COLO668 (cell line): ENCODE measurements around the gene ZBTB7C.
"Not testable (repeated sequence)": the region's sequence is repeated elsewhere in the genome, so short reads cannot be mapped to it uniquely, and the experiment has no call there.

Experiments
- DNase-seq: peaks from one replicate; lab custom pipeline; 2025; ENCODE audit not compliant: unreplicated experiment; lab: John Stamatoyannopoulos, UW

Gene ZBTB7C

DNA sequence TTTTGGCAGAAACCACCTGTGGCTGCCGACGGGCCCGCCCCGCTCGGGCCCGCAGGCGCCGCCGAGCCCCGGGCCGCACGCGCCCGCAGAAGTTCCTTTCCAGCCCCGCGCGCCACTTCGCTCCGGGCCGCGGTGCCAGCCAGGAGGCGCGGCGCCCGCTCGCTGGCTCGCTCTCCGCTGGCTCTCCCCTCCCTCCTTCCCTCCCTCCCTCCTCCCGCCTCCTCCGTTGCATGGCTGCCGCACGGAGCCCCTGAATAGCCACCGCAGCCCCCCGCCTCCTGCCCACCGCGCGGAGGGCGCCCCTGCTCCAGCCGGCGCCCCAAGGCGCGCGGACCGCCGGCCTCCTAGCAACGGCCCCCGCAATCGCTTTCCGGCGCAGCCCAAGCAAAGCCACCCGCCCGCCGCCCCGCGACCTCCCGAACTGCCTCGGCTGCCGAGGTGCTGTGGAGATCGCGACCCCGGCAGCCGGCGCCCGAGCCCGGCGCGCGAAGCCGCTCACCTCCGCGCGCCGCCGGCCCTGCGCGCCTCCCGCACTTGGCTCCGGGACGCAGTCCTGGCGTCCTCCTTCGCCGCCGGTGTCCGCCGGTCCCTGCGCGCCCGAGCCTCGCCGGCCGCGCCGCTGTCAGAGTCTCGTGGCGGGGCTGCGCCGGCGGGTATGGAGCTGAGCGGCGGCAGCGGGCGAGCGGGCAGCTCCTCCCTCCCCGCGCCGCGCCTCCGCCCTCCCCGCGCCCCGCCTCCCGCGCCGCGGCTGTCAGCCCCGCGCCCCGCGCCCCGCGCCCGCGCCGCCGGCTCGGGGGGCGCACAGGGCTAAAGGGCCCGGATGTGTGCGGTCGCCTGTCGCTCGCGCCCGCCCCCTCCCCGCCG lies at the start of gene ZBTB7C:
TSS of gene ZBTB7C (minus strand) at position 657 of the 864 bp plus-strand sequence.
- peak; percentile 86 for DNase-seq

DNA sequence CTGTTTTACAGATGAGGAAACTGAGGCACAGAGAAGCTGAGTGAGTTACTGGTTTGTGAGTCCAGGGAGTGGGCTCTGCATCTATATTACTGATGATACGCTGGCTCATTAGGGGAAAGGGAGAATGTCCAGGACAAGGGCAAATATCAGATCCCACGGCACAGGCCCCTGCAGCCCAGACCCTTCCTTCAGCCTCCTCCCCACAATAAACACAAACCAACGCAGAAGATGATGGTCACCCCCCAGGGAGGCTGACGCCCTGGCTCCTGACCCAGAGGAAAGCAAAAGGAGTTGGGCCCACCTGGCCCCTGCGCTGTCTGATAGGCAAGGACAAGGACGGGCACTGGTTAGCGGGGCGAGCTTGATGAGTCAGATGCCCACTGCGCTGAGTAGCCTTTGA lies 47.7 kb upstream of the ZBTB7C start:
- DNase-seq, result no peak

DNA sequence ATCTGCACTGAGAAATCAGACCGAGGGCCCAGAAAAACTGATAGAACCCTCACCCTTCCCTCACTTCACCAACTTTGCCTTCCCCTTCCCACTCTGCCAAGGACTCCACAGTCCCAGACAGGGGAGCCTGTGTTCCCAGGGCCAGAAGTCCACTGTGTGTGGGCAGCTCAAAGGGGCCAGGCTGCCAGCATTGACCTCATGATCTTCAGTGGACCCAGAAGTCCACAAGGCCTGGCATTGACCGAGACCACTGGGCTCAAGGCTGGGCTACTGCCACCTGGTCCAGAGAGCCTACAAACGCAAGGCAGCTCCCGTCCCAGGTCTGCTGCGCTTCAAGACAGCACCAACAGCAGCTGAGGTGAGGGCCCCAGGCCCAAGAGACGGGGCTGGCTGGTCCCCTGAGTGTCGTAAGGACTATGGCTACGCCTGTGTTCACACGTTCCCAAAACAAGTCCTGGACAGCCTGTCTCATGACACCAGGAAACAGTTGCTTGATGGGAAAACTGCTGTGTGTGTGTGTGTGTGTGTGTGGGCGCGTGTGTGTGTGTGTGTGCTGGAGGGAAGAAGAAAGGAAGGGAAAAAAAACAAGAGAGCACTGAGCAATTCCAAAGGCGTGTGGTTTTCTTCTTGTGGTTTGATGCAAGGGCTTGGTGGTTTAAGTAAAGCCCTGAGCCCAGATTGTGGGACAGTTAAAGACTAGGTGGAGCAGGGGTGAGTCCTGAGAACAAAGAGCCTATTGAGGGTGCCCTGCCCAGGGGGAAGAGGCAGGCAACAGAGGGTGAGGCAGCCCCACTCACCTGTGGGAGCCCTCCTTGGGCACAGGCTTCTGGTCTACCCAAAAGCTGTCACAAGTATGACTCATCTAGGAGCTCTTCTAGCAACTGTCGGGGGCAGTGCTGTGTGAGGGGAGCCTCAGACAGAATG lies 46.6 kb upstream of the ZBTB7C start:
- no peak for DNase-seq

DNA sequence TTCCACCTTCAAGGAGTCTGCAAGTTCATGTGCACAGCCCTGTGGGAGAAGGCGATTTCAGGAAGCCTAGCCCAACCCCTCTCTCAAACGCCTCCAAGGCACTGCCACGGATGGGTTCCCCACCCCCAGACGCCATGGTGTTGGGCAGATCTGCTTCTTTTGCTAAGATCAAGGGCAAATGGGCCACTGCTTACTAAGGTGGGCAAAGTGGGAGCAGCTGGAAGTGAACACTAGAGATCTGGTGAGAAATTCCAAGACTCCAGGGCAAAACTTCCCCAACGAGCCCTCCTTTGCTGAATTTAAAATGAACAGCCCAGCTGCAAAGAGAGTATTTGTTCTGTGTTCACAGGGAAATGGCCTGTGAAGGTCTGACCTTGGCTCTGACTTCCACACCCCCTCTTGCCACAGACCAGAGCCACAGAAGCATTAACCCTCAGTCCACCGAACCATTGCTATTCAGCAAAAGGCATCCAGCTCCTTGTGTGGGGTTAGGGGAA lies 45.1 kb upstream of the ZBTB7C start:
- no peak for DNase-seq

DNA sequence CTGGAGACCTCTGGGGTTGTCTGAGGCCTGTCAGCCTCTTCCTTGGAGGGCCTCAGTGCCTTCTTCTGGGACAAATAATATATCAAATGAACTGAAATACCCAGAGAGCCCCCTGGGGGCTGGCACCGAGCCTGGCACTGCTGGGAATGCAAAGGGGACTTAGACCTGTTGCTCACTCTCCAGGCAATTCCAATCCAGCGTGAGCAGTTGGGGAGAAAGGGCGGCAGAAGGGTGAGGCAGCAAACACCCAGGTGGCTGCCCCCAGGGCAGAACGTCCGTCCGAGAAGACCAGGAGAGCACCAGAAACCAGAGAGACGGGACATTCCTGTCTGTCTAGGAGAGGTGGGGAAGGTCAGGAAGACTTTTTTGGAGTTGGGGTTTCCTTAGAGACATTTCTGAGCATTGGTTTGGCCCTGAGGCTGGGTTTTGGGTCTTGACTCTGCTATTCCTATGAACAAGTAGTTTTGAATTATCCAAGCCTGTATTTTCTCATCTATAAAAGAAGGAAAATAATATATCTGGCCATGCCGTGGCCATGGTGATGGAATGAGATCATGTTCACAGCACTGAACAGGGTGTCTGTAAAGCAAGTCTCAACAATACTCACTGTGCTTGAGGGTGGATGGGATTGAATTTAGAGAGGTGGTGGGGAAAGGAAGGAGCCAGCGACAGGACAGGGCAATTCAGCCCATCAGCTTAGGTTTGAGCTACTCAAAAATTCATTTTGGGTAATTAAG lies 44.3 kb upstream of the ZBTB7C start:
- no peak for DNase-seq

DNA sequence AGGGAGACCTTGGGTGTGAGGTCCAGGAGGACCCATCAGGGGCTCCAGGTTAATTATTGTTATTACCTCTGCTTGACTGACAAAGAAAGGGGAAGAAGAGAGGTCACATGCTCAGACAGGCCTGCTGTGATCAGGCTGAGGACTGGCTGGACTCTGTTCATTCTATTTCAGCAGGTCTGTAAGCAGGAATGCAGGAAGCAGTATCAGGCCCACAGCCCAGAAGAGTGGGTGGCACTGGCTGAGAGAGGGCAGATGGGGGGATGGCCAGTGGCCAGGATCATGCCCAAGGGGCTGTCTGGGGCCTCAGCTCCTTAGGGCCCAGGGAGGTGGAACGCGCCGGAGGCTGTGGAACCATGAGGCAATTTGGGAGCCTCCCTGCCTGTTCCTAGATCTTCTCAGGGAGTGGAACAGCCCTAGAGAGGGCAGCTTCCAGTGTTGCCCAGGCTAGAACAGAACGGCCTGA lies 43.7 kb upstream of the ZBTB7C start:
- DNase-seq, result no peak

DNA sequence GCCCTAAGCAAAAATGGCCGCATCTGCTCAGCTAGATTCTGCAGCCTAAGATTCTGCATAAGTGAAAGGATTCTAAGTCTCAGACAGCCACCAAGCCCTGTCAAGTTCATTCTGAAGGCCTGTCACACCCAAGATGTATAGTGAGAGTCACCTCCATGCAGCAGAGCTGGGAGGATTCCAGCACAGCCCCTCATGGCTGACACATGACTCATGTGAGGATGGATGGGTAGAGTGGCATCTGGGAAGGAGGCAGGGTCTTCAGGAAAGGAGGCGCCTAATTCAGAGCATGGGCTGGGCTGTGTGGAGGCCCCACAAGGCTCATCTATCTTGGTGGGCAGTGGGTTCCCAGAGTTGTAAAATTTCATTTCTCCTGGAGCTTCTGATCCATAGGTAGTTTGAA lies 41.5 kb upstream of the ZBTB7C start:
- DNase-seq, result no peak

DNA sequence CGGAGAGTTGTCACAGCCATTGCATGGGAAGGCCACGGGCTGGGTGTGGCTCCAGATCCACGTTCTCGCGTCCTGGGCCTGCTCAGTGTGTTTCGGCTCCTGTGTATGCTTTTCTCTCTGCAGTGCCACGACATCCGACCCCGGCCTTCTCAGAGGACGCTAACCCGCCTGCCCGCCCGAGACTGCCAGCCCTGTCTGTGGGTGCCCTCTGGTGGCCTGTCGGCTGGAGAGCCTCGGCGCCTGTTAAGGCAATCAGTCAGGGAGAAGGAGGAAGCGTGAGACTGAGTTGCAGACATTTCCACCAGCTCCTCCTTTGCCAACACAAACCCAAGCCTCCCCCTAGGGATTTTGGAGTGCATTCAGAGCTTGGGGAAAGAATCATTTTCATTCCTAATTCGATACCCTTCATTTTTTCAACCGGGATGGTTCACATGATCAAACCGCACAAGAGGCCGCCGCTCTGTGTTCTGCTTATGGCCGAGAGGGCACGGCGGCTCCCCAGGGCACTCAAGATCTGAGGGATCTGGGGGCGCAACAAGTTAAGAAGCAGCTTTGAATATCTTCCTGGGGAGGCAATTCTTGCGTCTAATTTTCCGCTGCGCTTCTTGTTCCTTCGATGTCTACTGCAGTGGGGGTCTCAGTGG lies 37.5 kb upstream of the ZBTB7C start:
- DNase-seq, result peak; percentile 90

DNA sequence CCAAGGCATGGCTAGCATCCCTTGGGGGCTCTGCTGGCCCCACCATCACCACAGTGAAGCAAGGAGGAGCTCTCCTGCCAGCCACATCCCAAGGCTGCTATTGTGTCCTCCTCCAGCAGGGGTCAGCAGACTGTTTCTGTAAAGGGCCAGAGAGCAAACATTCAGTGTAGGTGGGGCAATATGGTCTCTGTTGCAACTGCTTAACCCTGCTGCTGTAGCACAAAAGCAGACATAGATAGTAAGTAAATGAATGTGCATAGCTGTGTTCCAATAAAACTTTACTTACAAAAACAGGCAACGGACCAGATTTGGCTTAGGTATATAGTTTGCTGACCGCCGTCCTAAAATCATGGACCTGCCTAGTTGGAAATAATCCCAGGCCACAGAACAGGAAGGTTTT lies 36.4 kb upstream of the ZBTB7C start:
- DNase-seq, result peak; percentile 80

DNA sequence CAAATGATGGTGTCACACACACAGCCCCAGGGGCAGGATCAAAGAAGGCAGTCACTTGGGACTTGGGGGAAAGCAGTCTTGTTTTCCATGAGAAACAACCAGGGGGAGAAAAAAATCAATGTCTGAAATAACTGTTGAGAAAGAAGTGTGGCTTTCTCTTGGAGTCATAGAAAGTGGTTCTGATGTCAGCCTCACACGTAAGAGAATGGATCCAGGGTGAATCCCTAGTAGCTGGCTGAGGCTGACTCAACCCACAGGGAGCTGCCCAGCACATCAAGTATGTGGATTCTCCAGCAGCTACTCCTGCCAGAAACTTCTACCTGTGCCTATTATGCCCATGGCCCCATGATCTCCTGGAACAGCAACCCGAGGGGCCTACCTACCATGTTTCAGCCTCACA lies 33.6 kb upstream of the ZBTB7C start:
- no peak for DNase-seq

DNA sequence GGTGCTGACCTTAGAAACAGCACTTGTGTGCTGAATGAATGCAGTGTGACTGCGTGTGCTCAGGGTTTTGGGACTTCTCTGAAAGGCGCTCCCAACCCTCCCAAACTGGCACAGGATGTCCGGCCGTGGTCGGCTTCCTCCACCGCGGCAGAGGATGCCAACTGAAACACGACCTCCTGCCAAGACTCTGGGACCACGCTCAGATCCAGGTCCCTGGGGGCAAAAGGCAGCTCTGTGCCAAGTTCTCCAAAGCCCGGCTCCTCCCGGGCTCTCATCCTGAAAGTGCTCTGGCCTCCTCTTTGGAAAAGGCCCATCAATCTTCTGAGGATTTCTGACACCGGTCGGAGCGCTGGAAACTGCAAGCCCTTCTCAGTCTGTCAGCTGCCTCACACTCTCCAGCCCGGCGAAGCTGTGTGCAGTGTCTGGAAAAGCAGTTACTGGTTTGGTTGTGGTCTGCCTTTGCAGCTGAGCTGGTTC lies 32.3 kb upstream of the ZBTB7C start:
- DNase-seq, result no peak

DNA sequence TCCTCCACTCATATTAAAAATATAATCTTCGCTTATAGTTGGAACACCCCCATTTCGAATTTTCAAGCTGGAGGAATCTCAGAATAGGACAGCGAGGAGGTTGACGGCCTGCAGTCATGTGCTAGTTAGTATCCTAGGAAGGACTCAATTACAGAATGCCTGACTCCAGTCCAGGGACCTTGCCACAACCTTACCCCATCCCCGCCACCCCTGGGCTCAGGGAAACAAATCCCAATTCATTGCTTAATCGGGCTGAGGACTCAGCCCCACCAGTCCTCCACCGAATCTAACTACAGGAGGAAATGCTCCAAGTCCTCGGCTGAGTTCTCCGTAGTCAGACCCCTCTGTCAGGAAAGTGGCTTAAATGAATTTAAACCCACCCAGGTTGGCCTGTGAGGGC lies 31.7 kb upstream of the ZBTB7C start:
- no peak for DNase-seq

DNA sequence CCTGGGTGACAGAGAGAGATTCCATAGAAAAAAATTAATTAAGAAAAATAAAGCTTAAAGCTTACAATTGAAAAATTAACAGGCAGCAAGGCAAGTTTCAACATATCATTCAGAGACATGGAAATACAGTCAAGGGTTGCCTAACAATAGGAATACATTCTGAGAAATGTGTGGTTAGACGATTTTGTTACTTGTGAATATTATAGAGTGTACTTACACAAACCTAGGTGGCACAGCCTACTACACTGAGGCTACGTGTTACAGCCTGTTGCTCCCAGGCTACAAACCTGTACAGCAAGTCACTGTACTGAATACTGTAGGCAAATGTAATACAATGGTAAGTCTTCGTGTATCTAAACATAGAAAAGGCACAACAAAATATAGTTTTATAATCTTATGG lies 27.7 kb upstream of the ZBTB7C start:
- DNase-seq, result no peak

DNA sequence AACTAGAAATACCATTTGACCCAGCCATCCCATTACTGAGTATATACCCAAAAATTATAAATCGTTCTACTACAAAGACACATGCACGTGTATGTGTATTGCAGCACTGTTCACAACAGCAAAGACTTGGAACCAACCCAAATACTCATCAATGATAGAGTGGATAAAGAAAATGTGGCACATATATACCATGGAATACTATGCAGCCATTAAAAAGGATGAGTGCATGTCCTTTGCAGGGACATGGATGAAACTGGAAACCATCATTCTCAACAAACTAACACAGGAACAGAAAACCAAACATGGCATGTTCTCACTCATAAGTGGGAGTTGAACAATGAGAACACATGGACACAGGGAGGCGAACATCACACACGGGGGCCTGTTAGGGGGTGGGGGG lies 25.2 kb upstream of the ZBTB7C start:
- not testable (repeated sequence) for DNase-seq

DNA sequence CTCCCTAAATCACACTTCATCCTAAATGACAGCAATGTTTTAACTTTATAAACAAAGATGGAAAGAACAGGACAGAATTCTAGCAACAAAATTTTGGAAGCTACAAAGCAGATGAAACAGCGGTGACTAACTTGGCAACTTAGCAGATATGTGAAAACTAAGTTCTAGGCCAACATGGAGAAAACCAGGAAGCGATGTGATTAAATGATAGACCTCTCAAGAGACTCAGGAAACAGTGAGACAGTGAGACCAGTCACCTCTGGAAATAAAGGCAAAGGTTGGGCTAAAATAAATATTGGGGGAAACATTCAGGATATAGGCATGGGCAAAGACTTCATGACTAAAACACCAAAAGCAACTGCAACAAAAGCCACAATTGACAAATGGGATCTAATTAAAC lies 24.4 kb upstream of the ZBTB7C start:
- DNase-seq, result no peak

DNA sequence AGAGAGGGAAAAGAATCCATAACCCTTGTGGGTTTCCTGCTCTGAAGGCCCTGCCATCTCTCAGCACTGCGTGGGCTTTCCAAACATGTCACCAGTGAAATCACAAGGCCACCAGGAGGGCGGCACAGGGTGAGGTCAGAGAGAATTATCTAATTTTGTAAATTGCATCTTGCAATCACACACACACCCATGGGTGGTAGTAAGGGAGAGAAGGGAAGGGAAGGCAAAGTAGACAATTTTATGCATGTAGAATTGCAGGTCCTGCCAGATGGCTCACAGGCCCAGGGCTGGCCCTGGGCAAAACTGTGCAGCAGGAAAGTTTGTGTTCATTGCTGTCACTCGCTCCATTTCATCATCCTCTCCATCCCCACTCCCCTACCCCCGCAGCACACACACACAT lies 21.0 kb upstream of the ZBTB7C start:
- DNase-seq, result no peak

DNA sequence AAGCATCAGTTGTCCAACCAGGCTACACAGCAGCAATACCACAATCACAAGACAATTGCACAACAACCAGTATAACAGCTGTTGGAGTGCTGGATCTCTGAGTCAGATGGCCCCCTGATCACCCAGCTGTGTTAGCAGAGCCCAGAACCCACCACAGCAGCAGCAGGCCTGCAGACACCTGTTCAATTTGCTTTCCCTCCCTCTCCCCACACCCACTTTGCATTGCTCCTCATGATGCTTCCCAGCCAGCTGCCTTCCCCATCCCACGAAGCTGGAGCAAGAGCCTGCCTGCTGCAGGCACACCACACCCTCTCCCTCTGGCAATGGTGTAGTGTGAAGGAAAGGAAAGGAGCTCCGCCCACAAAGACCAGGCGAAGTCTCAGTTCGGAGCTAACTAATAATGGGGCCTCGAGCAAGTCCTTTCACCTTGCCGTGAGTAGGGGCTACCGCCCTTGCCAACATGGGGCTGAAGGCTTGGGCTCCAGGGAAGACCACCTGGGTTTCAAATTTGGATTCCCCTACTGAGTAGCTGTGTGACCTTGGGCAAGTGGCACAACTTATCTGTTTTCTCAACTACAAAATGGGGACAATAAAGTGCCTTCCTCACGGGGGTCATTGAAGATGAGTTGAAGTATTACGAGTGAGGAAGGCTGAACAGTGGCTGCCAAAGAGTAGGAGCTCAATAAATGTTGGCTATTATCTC lies 19.4 kb upstream of the ZBTB7C start:
- no peak for DNase-seq

DNA sequence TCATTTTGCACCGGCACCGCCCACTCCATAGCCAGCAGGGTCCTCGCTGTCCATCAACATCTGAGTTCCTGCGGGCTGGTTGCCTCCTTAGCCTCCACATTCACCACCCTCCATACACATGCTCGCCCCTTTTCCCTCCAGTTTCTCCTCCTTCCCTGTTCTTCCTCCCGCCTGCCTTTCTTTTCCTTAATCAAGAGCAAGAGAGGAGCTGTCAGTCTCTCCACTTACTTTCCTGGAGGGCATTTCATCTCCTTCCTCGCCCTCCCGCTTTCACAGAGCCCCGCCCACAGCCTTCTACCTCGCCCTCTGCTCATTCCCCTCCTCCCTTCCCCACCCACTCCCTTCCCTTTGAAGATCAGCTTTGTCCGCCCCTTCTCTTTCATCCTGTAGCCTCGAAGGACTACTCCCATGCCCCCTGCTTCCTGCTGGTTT lies 13.8 kb upstream of the ZBTB7C start:
- no peak for DNase-seq

DNA sequence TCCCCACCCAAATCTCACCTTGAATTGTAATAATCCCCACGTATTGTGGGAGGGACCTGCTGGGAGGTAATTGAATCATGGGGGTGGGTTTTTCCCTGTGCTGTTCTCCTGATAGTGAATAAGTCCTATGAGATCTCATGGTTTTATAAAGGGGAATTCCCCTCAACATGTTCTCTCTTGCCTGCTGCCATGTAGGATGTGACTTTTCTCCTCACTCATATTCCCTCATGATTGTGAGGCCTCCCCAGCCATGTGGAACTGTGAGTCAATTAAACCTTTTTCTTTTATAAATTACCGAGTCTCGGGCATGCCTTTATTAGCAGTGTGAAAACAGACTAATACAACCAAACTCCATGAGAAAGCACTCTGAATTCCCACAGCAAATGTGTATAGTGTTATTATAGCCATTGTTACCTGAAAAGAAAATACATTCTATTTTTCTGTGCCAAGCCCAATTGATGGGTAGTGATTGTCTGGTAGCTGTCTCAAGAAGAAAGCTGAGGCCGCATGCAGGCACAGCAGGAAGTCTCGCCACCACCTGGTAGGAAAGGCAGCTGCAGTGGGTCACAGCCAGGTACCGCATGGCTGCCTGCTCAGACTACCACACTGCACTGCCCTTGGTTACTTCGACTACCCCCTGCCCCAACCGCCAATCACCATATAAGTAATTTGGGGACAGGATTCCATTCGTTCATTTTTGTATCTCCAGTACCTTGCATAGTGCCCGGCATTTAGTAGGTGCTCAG lies 10.3 kb upstream of the ZBTB7C start:
- peak; percentile 23 for DNase-seq
